Activated CD8-positive, alpha-beta memory T cell treated with anti-CD3 and anti-CD28 coated beads, Interleukin-2, amount 50 U/mL, for 24 hours (primary cell): ENCODE data around the gene FAH.
A peak's percentile ranks its signal among the peaks of the same experiment; 100 is the strongest.
"Not testable (repeated sequence)": the region's sequence is repeated elsewhere in the genome, so short reads cannot be mapped to it uniquely, and the experiment has no call there.

Experiments used
- DNase-seq: peaks from one replicate; pipeline ENCODE4 v3.0.0-alpha.2; 2020; ENCODE audit errors: extremely low read depth

The FAH gene

DNA sequence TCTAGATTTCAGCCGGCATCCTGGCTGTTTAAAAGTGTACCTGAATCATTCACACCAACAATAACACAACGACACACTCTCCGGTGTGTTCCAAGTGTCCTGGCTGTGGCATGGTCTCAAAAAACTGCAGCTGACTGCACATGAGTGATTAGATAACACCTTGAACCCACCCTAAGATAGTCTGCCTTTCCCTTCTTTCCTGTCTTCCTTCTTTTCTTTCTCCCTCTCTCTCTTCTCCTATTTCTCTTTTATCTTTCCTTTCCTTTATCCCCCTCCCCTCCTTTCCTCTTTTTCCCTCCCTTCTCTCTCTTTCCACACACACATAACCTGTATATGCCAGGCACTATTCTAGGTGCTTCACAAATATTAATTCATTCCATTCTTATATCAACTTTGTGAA lies 1.2 kb upstream of the FAH start:
- no peak for DNase-seq

DNA sequence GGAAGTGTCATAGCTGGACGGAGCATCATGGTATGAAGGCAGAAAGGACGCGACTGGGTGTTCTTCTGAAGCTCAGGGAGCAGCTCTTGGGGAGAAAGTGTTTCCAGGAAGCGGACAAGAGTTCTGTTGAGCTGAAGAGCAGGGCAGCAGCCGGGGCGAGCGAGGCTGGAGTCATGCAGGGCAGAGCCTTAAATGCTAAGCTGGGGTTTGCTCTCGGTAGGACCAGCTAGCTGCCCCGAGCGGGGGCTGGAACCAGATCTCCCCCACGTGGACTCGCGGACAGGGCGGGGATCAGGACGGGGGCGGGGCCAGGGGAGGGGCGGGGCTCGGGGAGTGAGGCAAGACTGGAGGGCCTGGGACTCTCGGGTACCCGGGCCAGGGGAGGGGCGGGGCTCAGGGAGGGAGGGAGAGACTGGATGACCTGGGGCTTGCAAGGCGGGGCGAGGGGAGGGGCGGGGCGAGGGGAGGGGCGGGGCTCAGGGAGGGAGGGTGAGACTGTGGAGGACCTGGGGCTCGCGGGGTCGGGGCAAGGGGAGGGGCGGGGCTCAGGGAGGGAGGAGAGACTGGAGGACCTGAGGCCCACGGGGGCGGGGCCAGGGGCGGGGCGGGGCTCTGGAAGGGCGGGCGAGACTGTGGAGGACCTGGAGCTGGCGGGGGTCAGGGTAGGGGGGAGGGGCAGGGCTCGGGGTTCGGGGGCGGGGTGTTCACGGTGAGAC lies 461 bp upstream of the FAH start:
- DNase-seq = peak; percentile 86

DNA sequence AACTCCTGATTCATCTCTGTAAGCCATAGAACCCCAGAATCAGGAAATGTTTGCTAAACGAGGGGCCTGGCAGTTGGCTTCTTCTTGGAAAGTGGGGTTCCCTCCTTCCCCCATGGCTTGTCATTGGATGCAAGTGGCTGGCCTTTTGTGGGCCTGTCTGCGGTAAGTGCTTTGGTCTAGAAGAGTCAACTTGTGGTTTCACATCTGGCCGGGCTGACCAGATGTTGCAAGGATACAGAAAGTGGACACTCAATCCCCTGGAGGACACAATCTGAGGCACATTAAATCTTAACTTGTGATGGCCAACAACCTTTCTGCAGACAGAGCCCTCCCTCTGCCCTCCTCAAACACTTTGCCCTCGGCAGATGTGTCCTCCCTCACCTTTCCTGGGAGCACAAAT lies 1.1 kb downstream of the FAH start:
- DNase-seq = no peak

DNA sequence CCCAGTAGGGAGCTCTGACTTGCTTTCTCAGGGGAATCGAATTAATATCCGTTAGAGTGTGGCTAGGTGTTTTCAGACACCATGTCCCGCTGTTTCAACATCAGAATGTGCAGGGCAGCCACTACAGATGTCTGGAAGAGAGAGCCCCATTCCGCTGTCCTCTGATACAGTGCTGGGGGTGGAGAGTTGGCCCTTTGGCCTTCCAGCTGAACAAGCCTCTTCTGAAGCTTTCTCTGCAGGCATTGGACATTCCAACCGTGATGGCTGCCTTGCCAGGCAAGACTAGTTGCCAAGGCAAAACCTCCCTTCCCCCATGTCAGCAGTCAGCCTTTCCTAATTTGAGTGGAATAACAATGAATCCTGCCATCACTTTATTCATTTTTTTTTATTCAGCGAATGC lies 1.5 kb downstream of the FAH start:
- no peak for DNase-seq

DNA sequence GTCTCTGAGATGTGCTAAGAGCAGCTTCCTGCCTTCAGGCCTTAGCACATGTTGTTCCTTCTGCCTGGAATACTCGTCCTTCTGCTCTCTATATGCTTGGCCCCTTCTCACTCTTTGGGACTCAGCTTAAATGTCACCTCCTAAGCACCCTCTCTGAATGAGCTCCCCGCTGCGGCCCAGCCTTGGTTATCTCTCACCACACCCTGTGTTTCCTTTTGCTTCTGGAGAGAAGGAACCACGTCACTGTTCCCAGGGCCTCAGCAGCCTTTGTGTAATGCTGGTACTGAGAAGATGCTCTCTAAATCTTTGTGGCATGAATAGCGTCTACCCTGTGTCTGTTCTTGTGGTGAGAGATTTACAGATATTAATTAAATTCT lies 2.2 kb downstream of the FAH start:
- DNase-seq = no peak

DNA sequence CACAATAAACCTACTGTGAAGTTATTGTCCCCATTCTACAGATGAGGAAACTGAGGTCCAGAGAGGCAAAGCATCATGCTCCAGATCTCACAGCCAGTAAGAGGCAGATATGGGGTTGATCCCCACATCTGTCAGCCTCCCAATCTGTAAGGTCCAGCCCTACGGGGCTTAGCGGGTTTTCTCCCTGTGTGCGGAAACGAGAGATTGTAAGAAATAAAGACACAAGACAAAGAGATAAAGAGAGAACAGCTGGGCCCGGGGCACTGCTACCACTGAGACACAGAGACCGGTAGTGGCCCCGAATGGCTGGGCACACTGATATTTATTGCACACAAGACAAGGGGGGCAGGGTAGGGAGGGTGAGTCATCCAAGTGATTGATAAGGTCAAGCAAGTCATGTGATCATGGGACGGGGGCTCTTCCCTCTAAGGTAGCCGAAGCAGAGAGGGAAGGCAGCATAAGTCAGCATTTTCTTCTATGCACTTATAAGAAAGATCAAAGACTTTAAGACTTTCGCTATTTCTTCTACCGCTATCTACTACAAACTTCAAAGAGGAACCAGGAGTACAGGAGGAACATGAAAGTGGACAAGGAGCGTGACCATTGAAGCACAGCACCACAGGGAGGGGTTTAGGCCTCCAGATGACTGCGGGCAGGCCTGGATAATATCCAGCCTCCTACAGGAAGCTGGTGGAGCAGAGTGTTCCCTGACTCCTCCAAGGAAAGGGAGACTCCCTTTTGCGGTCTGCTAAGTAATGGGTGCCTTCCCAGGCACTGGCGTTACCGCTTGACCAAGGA lies 2.8 kb downstream of the FAH start:
- not testable (repeated sequence) for DNase-seq

DNA sequence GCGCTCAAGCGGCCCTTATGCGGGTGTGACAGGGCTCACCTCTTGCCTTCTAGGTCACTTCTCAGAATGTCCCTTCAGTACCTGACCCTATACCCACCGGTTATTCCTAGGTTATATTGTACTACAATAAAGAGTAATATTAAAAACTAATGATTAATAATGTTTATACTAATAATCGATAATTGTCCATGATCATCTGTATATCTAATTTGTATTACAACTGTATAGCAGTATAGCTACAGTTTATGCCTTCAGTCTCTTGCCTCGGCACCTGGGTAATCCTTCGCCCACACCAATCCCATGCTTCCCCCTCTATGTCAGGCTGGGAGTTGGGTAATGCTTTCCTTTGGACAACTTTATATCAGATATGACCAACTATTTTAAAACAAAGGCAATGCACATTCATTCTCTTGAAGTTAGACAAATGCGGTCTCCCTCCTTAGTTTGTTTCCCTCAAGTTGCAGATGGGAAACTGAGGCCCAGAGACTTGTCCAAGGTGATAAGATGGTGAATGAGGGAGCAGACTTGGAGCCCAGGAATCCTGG lies 3.4 kb downstream of the FAH start:
- DNase-seq = no peak

DNA sequence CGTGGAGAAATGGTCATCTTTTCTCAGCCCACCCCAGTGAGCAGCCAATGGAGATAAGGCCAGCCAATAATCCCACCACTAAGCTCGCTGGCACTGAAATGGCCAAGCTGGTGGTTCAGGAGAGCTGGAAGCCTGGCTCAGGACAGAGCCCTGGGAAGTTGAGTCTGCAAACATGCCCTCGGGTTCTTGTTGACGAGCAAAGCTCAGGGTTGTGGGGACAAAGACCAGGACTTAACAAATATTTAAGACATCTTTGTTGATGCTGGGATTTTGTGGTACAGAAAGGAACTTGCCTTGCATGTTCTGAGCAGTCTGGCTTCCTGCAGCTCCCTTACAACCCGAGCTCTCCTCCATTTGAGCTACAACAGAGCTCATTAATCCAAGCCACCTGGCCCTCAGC lies 4.4 kb downstream of the FAH start:
- DNase-seq = no peak

DNA sequence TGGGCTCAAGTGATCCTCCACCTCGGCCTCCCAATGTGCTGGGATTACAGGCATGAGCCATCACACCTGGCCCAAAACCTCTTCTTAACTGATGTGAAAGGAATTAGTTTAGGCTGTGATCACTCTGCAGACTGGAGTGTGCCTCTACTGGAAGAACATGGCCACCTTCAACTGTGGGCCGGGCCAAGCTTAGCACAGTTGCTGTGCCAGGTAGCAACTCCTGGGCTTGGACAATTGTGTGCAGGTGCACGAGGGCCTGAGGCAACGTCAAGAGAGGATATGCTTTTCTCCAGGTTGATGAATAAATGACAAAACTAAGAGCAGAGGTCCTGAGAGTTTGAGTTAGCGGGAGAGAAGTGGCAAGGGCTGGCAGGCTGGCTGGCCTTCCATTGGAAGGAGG lies 6.5 kb downstream of the FAH start:
- DNase-seq = no peak

DNA sequence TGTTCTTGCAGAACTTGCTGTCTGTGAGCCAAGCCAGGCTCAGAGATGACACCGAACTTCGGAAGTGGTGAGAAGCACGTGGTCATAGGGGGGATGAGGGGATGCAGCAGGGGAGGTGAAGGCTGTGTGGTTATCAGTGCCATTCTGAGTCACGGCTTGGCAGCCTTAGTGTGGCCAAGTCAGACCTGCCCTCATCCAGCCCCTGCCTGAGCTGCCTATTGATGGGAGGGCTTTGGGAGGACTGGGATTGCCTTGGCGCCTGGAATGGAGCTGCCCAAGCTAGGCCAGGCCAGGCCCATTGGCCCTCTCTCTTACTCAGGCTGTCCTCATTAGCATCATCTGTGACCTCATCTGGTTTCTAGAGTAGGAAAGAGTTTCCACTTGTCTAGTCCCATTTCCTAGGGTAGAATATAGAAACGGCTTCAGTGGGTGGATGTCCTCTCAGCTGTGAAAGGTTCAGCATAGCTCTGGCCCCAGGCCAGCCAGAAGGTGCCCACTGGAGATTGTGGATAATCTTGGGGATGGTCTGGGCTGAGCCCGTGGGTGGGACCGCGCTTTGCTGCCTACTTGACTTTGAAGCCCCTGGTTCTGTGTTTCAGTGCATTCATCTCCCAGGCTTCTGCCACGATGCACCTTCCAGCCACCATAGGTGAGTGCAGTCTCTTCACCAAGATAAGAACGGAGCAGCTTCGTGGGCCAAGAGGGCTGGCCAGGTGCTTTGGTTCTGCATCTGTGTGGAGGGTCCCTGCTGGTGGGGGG lies 7.2 kb downstream of the FAH start:
- no peak for DNase-seq

DNA sequence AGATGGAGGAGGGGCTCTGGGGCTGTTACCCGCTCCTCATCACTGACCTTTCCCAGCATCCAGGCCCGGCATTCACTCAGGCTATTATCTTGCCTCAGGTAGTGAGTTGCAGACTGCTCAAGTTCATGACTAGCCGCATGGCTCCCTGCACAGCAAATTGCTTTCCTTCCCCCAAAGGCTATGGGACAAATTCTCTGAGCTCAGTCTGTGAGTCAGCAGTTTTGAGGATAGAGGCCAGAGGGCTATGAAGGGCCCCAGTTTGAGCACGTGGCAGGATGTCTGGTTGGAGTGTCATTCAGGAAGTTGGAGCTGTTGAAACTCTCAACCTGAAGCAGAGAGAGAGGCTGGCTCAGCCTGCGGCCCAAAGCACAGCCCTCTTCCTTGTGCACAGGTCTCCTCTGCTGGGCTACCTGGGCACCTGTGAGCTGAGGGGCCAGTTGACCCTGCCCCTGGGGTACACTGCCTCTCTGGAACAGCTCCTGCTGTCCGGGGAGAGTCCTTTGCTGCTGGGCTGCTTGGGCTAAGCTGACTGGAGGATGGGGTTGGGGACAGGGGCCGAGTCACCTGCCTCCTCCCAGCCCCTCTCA lies 7.9 kb downstream of the FAH start:
- no peak for DNase-seq

DNA sequence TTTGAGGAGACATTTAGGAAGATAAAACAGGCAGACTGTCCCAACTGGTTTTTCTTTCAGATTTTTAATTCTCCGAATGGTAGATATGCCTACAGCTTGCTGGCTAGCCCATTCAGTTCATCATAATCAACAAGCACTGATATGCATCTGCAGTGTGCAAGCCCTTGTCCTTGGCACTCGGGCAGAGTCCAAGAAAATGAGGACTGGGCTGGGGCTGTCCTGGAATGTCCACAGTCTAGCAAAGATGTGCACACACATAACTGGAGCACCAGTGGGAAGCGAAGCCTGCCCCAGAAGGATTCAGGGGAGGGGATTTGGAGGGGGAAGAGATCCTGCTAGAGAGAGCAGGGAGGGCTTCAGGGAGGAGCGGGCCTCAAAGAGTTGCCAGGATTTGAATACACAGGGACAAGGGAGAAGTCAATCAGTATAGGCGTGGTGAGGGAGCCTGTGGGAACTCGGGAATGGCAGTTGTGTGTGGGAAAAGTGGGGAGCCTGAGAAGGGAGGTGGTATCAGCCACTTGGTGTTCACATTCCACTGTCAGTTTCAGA lies 8.7 kb downstream of the FAH start:
- DNase-seq = no peak

DNA sequence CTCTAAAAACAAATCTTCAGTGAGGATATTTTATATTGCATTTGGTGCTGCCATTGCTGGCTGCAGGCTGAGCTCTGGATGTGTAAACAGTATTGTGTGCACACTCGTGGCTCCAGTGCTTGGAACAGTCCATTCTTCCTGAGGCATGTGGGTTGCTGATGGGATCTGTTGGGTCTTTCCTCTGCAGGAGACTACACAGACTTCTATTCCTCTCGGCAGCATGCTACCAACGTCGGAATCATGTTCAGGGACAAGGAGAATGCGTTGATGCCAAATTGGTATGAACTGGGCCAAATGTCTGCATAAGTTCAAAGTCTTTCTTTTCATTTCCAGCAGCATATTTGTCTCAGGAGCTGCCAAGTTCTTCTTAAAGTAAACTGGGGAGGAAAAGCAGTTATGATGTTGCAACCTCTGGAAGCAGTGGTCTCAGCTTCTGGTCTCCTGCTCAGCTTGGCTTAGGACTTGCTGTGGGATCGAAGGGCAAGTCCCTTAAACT lies 9.3 kb downstream of the FAH start:
- no peak for DNase-seq

DNA sequence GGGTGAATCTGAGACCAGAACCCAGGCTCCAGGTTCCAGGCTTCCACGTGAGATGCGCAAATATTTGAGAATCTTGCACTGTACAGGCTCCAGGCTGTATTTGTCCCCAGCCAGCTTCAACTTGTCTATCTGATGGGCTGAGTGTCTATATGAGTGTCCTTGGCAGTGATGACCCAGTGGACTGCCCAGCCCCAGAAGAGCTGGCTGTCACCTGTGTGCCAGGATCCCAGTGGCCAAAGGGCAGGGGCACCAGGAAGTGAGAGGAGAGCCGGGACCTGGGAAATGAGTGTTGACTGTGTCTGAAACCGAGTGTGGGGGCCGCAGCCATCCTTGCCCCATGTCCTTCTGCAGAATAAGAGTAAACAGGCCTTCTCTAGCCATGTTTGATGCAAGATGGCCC lies 10.4 kb downstream of the FAH start:
- DNase-seq = no peak

DNA sequence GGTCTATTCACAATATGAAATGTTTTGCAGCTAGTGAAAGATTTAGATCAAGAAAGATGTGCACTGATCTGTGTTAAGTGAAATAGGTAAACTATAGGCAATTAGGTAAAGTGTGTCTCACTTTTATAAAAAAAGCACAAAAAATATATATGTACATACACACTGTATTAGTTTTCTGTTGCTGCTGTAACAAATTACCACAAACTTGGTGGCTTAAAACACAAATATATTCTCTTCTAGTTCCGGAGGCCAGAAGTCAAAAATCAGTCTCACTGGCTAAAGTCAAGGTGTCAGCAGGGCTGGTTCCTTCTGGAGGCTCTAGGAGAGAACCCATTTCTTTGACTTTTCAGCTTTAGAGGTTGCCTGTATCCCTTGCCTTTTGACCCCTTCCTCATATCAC lies 11.1 kb downstream of the FAH start:
- no peak for DNase-seq

DNA sequence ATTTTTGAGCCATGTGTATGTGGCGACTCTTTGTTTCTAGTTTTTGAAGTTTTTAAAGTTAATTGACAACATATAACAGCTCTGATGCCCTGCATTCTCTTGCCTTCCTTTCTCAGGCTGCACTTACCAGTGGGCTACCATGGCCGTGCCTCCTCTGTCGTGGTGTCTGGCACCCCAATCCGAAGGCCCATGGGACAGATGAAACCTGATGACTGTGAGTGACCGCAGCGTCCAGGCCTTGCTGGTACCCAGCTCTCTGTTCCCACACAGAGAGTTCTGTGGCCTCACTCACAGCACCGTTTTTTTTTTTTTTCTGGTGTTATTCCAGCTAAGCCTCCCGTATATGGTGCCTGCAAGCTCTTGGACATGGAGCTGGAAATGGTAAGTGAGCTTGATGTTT lies 15.1 kb downstream of the FAH start:
- no peak for DNase-seq

DNA sequence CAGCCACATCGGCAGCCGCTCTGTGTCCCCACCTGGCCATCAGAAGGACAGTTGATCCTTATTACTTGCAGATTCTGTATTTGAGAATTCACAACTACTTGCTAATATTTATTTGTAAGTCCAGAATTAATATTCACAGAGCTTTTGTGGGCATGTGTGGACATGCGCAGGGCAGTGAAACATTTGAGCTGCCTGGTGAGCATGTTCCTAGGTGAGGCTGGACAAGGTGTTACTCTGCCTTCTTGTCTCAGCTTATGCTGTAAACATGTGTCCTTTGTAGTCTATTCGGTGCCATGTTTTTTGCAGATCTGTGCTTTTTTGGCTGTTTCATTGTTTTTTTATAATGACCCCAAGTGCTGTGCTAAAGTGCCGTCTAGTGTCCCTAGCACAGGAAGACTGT lies 15.6 kb downstream of the FAH start:
- DNase-seq = no peak

DNA sequence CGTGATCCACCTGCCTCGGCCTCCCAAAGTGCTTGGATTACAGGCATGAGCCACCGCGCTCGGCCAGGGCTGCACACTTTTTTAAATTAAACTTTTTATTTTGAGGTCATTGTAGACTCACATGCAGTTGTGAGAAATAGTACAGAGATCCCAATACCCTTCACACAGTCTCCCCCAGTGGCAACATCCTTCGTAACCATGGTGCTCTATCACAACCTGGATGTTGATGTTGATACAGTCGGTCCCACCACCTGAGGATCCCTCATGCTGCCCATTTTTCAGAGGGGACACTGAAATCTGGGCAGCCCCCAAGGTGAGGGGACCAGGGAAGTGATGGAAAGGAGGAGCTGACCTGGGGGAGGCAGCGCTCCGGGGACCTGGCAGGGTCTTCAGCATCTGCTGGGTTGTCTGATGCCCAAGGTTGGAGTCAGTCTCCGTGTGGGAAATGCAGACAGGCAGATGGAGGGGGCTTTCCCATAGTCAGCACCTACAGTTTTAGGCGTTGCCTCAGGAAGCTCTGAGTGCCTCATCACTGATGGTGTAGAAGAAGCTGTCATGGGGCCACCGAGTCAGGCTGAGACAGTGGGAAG lies 17.1 kb downstream of the FAH start:
- no peak for DNase-seq

DNA sequence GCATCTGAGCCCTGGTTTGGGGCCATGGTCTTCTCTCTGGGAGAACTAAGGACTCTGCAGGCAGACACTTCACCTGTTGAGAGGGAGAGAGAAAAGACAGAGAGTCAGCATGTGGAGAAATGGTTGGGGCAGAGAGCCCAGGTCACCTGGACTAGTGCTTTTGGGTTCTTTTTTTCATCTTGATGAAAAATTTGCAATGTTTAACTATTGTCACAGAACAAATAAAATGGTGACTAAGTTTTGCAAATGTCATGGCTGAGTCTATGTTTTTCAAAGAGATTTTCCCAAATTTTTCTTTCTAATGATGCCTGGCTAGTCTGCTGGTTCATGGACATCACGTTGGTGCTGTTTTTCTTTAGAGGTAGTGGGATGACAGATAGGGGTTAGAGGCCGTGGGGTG lies 17.8 kb downstream of the FAH start:
- no peak for DNase-seq

DNA sequence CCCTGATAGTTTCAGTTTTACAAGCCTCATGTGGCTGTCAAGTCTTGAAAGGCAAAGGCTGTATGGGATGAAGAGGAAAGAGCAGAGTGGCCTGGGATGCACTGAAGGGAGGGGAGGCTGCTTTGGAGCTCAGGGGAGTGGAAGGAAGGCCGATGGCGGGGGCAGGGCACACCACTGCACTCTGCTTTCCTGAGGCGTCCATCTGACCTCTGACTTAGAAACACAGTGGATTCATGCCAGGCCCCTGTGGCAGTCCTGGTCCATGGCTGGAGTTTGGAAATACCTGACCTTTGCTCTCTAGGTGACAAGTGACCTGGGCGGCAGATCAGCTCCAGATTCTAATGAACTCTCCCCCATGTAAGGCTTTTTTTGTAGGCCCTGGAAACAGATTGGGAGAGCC lies 19.0 kb downstream of the FAH start:
- no peak for DNase-seq

DNA sequence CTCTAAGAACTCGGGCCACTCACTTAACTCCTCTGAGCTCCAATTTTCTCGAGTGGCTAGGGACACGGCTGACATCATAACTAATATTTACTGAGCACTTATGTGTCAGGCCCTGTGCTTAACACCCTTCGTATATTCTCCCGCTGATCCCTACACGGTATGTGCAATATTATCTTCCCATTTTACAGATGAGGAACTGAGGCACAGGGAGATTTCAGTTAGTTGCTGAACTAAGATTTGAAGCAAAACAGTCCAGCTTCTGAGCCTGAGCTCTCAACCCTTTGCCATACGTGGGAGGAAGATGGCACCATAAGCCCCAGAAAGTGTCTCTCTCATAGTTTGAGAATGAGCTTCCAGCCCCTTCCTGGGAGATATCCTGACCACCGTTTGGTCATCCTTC lies 19.6 kb downstream of the FAH start:
- DNase-seq = no peak
